GM18520 (cell line): Measurements from ENCODE around the gene HTR2A.

Experiments
- ATAC-seq: cut with Tn5 transposase; IDR thresholded peaks from one replicate; pipeline ENCODE4 v1.9.1; 2021; ENCODE audit not compliant: unreplicated experiment

HTR2A gene

DNA sequence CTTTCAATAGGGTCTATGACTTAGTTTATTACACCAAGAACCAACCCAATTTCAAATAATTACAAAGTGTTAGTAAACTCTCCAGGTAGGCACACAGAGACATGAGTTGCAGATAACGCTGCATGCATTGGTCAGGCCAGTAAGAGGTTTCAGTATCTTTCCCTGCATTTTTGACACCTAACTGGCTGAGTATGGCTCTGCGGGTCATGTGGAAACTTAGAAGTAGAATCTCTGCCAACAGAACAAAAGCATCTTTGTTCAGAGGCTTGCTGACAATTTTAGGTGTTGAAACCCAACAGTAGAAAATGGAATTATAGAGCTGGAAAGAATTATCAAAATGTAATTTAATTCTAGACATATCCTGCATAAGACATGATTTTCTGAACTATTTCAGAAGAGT, 25.3 kb downstream of the HTR2A start:
- no peak for ATAC-seq

DNA sequence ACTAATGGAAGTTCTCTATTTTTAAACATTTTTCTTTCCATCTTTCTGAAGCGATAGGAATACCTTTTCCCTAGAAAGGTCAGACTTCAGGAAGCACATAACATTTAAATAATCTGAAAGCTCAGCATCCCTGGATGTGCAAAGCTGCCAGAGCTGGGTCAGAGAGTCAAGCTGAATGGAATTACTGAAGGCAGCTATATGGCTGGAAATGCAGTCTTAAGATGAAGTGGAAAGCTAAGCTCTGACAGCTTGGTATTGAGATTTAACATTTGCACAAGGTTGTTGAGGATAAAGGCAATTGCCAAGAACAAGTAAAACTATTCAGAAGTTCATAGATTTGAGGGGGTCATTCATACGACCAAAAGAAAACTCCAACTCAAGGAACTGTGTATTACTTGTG, 28.8 kb downstream of the HTR2A start:
- no peak for ATAC-seq

DNA sequence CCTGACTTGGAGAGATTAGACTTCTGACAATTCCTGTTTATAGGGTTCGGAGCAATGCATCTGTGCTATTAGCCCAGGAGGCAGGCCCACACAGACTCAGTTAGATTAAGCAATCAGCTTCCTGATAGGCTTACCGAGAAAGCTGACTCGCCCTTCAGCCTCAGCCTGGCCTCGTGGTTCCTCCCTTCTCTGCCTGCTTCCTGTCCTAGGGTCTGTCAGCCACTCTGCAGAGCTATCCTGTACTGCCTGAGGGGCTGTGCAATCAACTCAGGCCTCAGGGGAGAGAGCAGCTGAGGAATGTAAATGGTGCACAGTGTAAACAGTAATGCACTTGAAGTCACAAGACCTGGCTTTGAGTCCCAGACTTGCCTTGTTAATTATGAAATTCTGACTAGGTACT, 30.7 kb downstream of the HTR2A start:
- ATAC-seq: no peak

DNA sequence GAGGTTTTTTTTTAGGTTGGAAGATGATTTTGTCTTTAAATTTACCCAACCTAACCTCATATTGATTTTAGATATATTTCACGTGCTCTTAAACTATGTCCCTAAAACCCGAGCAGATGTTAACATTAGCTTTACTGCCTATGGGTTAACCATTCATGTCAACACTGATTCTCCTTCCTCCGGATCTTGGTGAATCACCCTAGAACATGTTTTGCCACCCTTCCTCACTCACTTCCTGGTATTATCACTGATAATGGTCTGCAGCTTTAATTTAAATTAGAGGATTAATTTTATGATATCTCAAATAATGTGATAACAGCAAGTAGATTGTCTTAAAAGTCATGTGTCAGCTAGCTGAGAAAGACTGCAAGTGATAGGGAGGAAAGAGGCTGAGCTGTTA, 31.9 kb downstream of the HTR2A start:
- ATAC-seq: no peak

- ATAC-seq: no peak
Measured at GRCh38 chr13:46861959-46862358, 34.9 kb downstream of the HTR2A start.

- ATAC-seq: no peak
Measured at GRCh38 chr13:46860722-46861121, 36.1 kb downstream of the HTR2A start.

DNA sequence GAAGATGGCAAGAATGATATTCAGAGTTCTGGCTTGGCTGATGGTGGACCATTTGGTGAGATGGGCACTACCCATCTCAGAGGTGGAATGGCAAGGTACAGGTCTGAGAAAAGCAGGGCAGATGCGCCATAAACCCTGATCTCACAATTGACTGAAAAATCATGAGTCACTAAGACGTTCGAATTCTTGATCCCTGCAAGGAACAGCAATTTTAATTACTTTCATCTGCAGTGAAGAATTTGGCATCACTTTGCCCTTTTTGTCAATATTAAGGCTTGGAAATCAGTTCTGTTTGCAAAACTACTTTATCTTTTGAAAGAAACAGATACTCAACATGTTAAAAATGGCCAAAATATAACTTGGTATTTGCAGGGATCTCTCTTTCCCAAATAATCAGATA, 38.1 kb downstream of the HTR2A start:
- ATAC-seq: no peak

- no peak for ATAC-seq
Measured at GRCh38 chr13:46858163-46858562, 38.7 kb downstream of the HTR2A start.

- ATAC-seq: no peak
Measured at GRCh38 chr13:46855664-46856063, 41.2 kb downstream of the HTR2A start.

DNA sequence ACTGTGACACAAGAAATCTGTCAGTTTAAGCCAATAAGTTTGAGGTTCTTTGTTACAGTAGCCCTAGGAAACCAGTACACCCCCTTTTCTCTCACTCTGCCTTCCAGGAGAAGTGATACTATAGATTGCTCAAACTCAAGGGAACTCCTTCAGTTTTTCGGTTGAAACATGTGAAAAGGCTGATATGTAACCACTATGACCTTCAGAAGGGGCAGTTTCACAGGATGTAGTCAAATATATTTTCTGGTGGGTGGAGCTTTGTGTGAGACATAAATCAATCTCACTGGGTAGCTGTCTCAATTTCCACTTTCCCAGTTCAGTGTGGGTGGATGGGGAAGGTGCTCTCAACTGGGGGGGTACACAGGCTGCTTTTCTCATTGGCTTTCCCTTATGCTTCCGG, 41.7 kb downstream of the HTR2A start:
- ATAC-seq: peak; percentile 62

DNA sequence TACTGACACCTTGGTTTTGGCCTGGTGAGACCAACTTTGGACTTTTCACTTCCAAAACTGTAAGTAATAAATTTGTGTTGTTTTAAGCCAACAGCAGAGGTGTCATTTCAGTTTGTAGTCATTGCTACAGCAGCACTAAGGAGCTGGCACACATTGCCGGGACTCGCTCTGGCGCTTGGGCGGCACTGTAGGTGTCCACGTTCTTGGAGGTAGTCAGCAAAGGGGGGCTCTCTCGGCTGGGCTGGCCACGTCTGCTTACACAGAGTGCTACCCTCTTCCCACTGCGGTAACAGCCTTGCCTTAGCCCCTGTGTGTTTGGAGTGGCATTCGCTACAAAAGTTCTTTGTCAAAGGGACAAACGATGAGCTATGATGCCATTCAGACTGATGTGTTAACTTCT, 44.7 kb downstream of the HTR2A start:
- ATAC-seq: no peak

- no peak for ATAC-seq
Measured at GRCh38 chr13:46850214-46850613, 46.6 kb downstream of the HTR2A start.

- no peak for ATAC-seq
Measured at GRCh38 chr13:46846726-46847125, 50.1 kb downstream of the HTR2A start.

DNA sequence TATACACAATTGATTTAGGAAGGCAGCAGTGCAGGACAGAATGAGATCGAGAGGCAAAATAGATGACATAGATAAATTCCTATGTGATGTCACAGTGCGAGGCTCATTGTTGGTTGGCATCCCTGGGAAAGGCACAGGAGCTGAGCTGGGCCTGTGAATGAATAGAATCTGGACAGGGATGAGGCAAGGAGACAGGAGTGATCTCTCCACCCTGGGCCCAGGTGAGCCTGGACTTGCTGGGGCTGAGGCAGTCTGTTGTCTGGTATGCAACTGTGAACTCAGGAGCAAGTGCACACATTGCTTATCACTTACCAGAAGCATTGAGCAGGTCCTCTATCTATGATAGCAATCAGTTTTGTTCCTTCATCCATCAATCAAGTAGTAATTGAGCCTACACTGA, 51.7 kb downstream of the HTR2A start:
- no peak for ATAC-seq

GRCh38 chr13:46844431-46844830, 52.4 kb downstream of the HTR2A start:
- ATAC-seq: no peak

DNA sequence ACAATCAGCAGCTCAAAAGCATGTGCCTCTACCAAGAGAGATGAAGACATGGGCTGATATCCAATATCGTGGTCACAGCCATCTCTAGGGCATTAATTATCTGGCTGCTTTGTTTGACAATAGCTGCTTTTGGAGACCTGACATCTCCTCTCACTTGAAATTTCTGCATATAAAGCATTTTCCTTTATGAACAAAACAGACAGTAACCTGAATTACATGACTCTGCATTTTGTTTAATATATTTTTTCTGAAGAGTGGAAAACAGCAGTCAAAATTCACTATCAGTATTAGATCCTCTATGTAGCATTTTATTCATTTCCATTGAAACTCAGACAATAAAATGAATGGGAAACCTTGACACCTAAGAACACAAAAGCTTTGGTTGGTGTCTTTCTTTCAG, 57.5 kb downstream of the HTR2A start:
- ATAC-seq: no peak

GRCh38 chr13:46834657-46835056, 62.2 kb downstream of the HTR2A start:
- no peak for ATAC-seq

DNA sequence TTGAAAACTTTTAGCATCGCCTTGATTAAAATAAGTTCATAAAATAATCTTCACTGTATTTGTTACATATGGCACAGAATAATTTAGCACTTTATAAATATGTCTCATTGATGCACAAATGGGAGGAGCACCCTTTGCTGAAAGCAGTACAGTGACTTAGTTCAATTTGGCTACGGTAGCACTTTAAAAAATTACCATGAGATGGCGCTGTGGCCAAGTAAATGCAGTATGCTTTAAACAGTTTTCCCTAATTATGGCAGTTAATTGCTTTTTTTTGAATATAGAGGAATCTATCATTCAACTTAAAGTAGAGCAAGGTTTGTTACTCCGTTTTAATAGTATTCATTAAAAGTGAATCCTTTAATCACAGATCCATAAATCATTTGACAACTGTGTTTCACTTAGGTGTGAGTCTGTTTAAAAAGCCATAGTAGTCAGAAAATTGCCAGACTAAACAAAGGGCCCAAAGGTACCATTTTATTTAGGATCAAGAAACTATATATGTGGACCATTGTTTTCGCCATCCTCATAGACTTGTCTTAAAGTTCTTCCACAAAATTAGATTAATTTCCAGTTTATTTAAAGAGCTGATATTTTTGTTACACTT, 65.2 kb downstream of the HTR2A start:
- ATAC-seq: no peak

GRCh38 chr13:46830405-46831005, 66.3 kb downstream of the HTR2A start:
- no peak for ATAC-seq

DNA sequence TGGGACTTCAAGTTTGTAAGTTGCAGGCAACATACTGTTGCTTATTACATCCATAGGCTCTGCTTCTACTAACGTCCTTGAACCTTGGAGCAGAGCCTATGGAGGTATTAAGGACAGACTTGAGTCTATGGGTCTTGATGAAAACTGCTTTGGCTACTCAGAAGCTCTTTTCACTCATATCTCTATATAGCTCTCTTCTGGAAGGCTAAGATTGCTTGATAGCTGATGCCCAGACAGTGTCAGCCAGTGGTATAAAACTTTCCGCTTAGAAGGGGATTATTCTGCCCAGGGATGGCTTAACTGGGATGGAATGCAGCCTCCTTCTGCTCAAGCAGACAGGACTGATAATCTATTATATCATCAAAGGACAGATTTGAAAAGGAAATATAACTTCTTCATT, 74.3 kb downstream of the HTR2A start:
- no peak for ATAC-seq

- no peak for ATAC-seq
Measured at GRCh38 chr13:46817838-46818476, 78.9 kb downstream of the HTR2A start.

GRCh38 chr13:46817095-46817494, 79.8 kb downstream of the HTR2A start:
- no peak for ATAC-seq

GRCh38 chr13:46816371-46816770, 80.5 kb downstream of the HTR2A start:
- ATAC-seq: no peak
